NCI-H345 treated with DMSO at 0.1 percent for 48 hours (cell line): Measurements from ENCODE around the gene THAP8.

Source experiments
- DNase-seq: peaks from one replicate; lab custom pipeline; 2025; ENCODE audit not compliant: unreplicated experiment; lab: John Stamatoyannopoulos, UW

The THAP8 gene

DNA sequence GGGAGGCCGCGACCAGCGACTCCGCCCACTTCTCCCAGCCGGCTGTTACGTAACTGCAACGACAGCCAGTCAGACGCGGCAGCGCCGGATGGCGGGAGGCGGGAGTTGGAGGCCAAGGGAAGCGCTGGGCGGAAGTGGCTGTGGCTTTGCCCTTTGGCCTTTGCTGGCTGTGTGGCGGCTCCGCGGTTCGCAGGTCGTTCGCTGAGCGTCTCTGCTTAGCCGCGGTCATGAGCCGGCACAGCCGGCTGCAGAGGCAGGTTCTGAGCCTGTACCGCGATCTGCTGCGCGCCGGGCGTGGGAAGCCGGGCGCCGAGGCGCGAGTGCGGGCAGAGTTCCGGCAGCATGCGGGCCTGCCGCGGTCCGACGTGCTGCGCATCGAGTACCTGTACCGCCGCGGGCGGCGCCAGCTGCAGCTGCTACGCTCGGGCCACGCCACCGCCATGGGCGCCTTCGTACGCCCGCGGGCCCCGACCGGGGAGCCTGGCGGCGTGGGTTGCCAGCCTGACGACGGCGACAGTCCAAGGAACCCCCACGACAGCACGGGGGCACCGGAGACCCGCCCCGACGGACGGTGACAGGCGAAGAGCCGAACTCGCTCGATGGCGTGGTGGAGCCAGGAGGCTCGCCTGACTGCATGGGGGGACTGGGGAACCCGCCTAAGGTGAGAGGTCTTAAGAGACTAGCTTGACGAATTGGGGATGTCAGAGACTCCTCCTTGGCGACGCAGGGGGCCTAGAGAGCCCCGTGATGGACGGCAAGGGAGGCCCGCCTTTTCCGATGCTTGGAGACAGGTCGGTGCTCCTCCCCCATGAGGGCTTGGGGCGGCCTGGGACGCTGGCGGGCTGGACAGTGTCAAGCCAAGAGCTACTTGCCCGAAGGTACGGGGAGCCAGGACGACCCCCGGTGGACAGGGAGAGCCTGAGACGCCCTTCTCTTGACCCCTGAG is 58.8 kb downstream of the THAP8 start, which contains the start of gene SDHAF1:
Gene SDHAF1 (plus strand): TSS at position 141 of the 946 bp plus-strand sequence. CDS start 87 bp downstream, at position 228.
- DNase-seq: peak; percentile 98

DNA sequence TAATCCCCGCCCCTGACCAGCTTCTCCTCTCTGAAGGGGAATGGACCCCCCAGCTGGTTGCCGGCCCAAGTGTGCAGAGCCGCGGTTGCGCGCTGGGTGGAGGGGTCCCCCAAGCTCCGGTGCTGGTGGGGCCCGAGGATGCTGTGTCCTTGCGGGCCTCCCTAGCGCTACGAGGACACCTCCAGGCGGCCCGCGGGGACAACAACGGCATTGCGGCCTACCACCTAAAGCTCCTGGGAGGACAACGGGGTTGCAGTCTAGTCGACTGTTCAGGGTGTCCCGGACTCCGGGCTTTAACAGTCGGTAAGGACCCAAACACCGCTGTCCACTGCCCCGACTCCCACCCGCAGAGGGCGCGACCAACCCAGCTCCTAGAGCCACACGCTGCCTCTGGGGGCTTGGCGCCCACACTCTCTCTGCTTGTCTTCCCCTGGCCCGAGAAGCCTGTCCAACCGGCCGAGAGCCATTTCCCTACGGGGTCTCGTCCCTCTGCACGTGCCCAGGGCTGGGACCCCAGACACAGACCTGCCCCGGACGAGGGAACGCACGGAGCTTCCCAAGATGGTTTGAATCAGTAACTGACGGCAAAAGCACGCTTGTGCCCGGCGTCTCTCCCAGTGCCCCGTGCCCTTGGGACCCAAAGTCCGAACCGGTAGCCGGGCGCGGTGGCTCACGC is 60.0 kb downstream of the THAP8 start:
- DNase-seq: no peak

DNA sequence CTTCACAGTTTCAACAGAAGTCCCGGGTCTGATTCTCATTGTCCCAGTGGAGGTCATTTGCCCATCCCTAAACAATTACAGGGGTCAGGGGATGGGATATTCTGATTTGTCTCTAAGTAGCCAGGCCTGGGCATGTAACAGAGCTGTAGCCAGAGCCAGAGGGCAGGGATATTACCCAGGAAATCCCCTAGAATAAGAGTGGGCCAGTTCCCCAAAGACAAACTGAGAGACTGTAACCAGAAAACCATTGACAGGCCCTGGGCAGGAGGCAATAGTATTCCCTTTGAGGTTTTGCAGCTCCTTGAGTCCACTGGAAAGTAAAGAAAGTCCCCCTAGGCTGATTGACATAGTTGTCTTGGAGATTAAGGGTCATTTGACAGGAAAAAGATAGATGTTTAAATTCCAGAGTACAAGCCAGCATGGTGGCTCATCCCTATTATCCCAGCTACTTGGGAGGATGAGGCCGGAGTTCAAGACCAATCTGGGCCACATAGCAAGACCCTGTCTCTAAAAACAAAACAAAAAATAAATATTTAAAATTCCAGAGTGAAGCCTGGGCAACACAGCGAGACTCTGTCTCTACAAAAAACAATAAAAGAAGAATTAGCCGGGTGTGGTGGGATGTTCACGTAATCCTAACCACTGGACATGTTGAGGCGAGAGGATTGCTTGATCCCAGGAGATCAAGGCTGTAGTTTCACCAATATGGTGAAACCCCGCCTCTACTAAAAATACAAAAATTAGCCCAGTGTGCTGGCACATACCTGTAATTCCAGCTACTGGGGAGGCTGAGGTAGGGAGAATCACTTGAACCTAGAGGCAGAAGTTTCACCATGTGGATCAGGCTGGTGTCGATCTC is 60.9 kb downstream of the THAP8 start:
- no peak for DNase-seq

DNA sequence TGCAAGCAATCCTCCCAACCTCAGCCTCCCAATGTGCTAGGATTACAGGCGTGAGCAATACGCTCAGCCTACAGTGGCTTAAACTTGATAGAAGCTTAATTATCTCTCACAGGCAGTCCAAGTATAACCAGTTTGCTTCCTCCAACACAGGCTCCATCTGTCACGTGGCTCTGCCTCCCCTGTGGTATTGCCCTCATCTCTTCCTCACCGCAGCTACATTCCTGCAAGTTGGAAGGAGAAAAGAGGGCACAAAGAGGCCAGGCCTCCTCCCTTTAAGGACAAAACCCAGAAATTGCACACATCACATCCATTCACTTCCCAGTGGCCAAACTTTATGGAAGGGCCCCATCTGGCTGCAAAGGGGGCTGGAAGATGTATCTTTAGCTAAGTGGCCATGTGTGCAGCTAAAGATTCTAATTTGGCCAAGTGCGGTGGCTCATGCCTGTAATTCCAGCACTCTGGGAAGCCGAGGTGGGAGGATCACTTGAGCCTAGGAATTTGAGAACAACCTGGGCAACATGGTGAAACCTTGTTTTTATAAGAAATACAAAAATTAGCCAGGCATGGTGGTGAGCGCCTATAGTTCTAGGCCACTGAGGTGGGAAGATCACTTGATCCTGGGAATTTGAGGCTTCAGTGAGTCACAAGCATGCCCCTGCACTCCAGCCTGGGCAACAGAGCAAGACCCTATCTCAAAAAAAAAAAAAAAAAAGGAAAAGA is 62.2 kb downstream of the THAP8 start:
- DNase-seq: no peak

DNA sequence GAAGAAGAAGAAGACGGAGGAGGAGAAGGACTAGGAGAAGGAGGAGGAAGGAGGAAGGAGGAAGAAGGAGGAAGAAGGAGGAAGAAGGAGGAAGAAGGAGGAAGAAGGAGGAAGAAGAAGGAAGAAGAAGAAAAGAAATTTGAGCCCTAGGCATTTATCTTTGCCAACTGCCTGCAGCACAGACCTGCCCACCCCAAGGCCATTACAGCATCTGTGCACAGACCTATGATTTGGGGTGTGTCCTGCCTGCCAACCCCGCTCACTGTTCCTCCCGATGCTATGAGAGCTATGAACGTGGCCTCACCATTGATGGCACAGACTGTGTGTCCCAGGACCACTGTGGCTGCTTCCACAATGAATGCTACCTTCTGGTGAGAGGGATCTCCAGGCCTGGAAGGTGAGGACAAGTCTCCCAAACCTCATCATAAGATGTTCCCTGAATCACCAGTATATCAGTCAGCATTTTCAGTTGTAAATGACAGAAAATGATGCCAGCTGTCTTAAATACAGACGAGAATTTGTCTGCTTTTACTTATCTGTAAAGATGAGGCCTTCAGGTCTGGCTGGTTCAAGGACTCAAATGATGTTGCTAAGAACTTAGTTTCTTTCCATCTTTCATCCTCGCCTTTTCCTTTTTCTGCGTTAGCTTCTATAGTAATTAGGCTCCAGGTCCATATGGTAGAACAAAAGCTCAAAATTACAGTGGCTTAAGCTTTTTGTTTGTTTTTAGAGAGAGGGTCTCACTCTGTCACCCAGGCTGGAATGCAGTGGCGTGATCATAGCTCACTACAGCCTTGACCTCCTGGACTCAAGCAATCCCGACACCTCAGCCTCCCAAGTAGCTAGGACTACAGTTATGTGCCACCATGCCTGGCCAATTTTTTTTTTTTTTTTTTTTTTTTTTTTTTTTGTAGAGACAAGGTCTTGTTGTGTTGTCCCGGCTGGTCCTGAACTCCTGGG is 63.0 kb downstream of the THAP8 start:
- DNase-seq: no peak

DNA sequence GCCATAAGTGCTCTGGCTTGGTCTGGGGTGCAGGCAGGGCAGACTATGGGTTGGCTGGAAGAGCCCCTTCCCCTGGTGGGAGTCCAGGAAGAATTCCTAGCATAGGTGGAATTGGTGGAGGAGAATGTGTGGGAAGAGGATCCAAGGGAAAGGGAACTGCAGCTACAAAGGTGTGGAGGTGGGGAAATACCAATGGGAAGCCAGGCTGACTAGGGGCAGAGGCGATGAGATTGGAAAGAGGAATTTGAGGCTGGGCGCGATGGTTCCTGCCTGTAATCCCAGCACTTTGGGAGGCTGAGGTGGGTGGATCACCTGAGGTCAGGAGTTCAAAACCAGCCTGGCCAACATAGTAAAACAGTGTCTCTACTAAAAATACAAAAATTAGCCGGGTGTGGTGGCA is 63.9 kb downstream of the THAP8 start:
- DNase-seq: no peak

DNA sequence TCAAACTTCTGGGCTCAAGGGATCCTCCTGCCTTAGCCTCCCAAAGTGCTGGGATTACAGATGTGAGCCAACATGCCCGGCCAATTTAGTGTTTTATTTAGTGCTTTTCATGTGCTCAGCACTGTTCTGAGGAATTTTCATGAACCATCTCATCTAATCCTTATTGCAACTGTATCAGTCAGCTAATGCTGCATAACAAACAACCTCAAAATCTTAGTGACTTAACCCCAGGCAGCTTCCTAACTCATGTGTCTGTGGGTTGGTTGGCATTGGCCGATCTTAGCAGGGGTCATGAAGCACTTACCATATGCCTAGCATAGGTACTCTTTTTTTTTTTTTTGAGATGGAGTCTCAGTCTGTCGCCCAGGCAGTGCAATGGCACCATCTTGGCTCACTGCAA is 65.3 kb downstream of the THAP8 start:
- DNase-seq: no peak

DNA sequence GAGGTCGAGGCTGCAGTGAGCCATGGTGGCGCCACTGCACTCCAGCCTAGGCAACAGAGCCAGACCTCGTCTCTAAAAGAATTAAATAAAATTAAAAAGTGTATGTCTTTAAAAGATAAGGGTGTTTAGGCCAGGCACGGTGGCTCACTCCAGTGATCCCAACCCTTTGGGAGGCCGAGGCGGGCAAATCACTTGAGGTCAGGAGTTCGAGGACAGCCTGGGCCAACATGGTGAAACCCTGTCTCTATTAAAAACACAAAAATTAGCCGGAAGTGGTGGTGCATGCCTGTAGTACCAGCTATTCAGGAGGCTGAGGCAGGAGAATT is 66.6 kb downstream of the THAP8 start:
- no peak for DNase-seq

DNA sequence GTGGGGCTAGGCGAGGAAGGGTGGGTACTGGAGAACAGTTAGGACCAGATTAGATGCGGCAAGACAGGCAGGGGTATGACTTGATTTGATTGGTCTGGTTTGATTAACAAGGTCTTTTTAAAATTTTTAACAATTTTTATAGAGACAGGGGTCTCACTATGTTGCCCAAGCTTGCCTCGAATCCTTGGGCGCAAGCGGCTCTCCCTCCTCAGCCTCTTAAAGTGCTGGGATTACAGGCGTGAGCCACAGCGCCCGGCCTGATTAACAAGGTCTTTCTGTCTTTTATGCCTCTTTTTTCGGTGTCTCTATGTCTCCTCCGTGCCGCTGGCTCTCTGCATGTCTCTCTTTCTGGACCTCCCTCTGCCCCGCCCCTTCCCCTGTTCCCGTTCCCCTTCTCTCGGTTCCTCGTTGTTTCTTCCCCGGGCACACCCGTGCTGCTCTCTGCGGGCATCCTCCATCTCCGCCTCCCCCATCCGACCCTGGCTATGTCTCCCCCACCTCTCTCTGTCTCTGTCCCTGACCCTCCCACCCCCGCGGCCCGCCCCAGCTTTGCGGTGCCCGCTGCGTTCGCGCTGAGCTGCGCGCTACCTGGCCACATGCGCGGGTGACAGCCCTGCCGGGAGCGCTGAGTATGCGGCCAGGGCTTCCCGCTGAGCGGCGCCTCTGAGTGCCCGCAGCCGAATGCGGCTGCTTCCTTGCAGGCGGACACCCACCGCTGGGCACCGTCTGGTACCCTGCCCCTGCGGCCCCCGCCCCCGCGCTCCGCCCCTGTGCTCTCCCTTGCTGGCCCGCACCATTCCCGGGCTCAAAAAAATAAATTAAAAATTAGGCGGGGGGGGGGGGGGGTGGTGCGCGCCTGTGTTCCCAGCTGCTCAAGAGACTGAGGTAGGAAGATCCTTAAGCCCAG is 67.2 kb downstream of the THAP8 start:
- peak; percentile 86 for DNase-seq

DNA sequence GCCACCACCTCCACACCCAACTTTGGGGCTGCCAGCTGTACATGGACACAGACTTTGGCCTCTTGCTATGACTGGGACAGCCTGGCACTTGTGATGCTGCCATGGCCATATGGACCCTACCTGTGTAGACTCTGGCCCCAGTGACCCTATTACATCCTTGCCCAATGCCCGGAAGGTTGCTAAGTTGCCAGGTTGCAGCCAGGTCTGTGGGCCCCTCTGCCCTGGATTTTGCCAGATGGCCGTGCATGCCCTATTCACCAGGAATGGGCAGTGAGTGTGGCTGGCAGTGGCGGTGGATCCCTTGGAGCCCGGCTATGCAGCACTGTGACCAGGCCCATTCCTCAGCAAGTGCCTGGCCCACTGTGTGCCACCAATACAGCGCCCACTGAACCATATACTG is 68.0 kb downstream of the THAP8 start:
- DNase-seq: no peak
